ENCODE measurements around the gene AGL. TPM values are rescaled to one million over a fixed set of nuclear protein-coding genes. Genes with fewer than 3 reads are reported as not detected.

Gene AGL
- total RNA-seq, 4 donors from 2014 or later, result 9.1 to 18.5 (median 12.8) TPM

DNA sequence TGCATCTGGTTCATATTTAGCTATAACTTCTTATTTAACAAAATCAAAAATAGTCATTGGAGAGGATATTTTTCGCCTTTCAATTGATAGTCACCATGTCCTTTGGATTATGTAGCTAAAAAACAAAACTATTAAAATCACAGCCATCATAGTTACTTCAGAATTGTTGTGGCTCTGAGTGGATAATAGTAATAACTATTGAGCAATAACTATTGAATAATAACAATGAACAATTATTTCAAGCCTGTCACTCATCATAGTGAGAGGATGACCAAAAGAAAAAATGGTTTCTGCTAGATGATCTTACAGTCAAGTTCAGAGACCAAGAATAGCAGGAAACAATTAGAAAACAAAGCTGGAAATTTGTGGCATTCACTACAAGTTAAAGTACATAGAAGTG, 38.4 kb upstream of the AGL start:
- no peak overlapping the region for H3K27ac ChIP-seq
- TF ChIP-seq POLR2A (IDR thresholded peaks at IDR 0.05) (no peak), CTCF (IDR thresholded peaks at IDR 0.05) (no peak)
- H3K27me3 ChIP-seq, result no peaks in the 10 kb centered on the region
- no peak for DNase-seq
- H3K4me1 ChIP-seq, result no peaks in the 10 kb centered on the region
- no peaks in the 10 kb centered on the region for H3K9me3 ChIP-seq
- H3K4me3 ChIP-seq, result no peak overlapping the region
- no peaks in the 10 kb centered on the region for H3K36me3 ChIP-seq

- Histone ChIP-seq H3K4me3 (no peak overlapping the region), H3K27me3 (no peaks in the 10 kb centered on the region), H3K9me3 (no peaks in the 10 kb centered on the region), H3K27ac (no peak overlapping the region), H3K36me3 (no peaks in the 10 kb centered on the region), H3K4me1 (no peaks in the 10 kb centered on the region)
- DNase-seq, result no peak
- TF ChIP-seq CTCF (IDR thresholded peaks at IDR 0.05) (no peak), POLR2A (IDR thresholded peaks at IDR 0.05) (no peak)
Observed at GRCh38 chr1:99814373-99814900, 35.7 kb upstream of the AGL start.

DNA sequence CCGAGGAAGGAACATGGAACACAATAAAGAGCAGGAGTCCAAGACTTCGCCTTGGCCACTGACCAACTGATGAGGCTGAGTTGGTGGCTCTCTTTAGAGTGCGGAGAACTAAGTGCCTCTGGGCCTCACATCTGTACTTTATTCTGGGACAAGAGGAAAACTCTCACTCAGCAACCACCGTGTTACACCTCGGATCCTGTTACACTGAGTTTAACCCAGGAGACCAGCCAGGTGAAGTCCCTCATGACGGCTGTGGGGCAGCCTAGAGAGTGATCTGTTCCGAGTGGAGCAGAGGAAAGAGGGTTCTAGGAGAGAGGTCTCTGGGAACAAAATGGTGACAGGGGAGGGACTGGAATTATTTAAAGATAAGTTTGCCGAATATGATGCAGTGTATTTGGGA, 33.5 kb upstream of the AGL start:
- Histone ChIP-seq H3K36me3 (no peaks in the 10 kb centered on the region), H3K27ac (no peak overlapping the region), H3K27me3 (no peaks in the 10 kb centered on the region), H3K4me1 (no peaks in the 10 kb centered on the region), H3K4me3 (no peak overlapping the region), H3K9me3 (no peaks in the 10 kb centered on the region)
- no peak for TF ChIP-seq POLR2A (IDR thresholded peaks at IDR 0.05)
- DNase-seq, result no peak

DNA sequence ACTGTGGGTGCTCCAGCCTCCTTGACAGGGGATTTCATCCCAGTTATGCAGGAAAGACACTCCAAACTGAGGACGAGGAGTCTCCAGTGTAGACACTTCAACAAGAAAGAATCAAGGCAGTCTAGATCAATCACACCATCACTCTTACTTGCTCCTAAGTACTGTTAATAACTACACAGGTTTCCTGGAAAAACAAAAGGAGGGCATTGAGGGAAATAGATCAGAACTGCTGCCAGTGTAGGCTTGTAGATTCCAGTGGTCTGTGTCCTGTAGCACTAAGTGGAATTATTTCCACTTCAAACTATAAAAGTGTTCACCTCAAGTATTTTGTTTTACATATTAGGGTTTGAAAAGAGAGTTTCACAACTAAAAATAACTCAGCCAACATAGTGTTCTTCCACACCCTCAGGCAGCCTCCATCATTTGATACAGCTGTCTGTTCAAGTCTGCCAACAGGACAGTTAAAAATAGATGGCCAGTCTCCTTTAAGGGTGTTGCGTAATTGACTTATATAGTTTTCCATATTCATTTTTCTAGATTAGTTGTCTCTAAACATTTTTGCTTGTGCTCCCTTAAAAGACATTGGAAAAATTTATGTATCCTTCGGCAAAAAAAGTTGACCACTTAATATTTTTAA, 32.0 kb upstream of the AGL start:
- H3K27ac ChIP-seq, result no peak overlapping the region
- no peak for TF ChIP-seq POLR2A (IDR thresholded peaks at IDR 0.05)
- TF ChIP-seq CTCF (IDR thresholded peaks at IDR 0.05), result no peak
- H3K4me3 ChIP-seq, result no peak overlapping the region
- no peak for DNase-seq
- H3K9me3 ChIP-seq, result no peaks in the 10 kb centered on the region
- no peaks in the 10 kb centered on the region for H3K36me3 ChIP-seq
- H3K4me1 ChIP-seq, result no peaks in the 10 kb centered on the region
- no peaks in the 10 kb centered on the region for H3K27me3 ChIP-seq

DNA sequence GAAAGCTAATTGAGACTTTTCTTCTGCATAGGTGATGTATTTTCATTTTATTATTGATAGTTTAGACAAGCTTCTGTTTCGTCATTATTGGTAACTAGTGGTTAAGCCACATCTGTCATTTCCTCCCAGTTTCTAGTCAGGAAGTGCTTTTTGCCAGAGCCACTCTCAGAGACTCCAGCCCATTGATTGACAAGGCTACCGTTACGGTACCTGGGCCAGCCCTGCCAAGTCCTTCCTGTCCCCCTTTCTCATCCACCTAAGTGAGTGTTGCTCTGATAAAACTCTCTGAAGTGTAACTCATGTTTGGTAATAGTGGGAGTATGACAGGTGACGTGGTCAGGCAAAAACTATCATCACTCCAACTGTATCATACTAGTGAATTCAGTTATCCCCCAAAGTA, 29.6 kb upstream of the AGL start:
- Histone ChIP-seq H3K4me3 (no peak overlapping the region), H3K4me1 (no peaks in the 10 kb centered on the region), H3K36me3 (no peaks in the 10 kb centered on the region), H3K27me3 (no peaks in the 10 kb centered on the region), H3K9me3 (no peaks in the 10 kb centered on the region), H3K27ac (no peak overlapping the region)
- DNase-seq, result no peak
- TF ChIP-seq POLR2A (IDR thresholded peaks at IDR 0.05) (no peak), CTCF (IDR thresholded peaks at IDR 0.05) (no peak)

DNA sequence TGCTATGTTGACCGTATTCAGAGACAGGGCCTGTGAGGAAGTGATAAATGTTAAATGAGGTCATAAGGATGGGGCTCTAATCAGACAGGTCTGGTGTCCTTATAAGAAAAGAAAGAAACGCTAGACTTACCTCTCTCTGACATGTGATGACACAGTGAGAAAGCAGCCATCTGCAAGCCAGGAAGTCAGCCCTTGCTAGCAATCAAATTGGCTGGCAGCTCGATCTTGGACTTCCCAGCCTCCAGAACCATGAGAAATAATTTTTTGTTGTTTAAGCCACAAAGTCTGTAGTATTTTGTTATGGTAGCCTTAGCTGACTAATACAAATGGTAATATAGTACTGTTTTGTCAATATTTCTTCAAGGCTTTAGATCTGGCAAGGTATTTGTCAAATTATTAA, 25.1 kb upstream of the AGL start:
- TF ChIP-seq POLR2A (IDR thresholded peaks at IDR 0.05) (no peak), CTCF (IDR thresholded peaks at IDR 0.05) (no peak)
- H3K4me1 ChIP-seq, result no peaks in the 10 kb centered on the region
- H3K36me3 ChIP-seq, result no peaks in the 10 kb centered on the region
- no peaks in the 10 kb centered on the region for H3K27me3 ChIP-seq
- H3K9me3 ChIP-seq, result no peaks in the 10 kb centered on the region
- H3K4me3 ChIP-seq, result no peak overlapping the region
- DNase-seq, result no peak
- no peak overlapping the region for H3K27ac ChIP-seq

Measured in Peyer's patch (tissue), 4 donors.